Loucy (cell line): ENCODE data around the gene CCDC137.

ENCODE experiments used
- CTCF ChIP-seq: fragments of 200-600 bp; sonication (generic); conservative IDR thresholded peaks from 2 replicates; pipeline ENCODE4 v1.5.1; 2014; ENCODE audit warnings: mild to moderate bottlenecking, antibody characterized with exemption, low read length
- EZH2phosphoT487 ChIP-seq: fragments of 200-600 bp; IDR thresholded peaks from 2 replicates; pipeline ENCODE4 v1.6.1; 2018; ENCODE audit warnings: antibody characterized with exemption, mild to moderate bottlenecking, moderate library complexity, borderline replicate concordance

DNA sequence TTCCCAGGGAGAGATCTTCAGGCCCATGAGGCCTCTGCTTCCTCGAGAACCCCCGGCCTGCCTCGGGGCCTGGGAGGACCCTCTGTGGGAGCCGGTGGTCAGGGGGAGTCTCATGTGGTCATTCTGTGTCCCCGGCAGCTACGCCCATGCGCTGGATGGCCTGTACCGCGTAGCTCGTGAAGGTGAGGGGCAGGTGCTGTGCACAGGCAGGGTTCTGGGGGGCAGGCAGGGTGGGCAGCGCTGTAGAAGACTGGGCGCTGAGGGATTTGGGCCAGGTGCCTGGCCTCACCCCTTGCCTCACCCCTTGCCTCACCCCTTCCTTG, 50.1 kb downstream of the CCDC137 start:
- no peak for TF ChIP-seq CTCF
- TF ChIP-seq EZH2phosphoT487: no peak
